Keratinocyte (primary cell): ENCODE measurements around the gene CD68.

Source experiments
- CTCF ChIP-seq, 3 experiments: IDR thresholded peaks in 1 of 3; conservative IDR thresholded peaks in 1 of 3; optimal IDR thresholded peaks in 1 of 3; 2 replicates in 2 of 3; 3 replicates in 1 of 3; pipeline versions ENCODE3 to v1.5.1; 2011; ENCODE audit warnings: low read length in 3 of 3, mild to moderate bottlenecking in 3 of 3, moderate library complexity in 2 of 3, control low read depth in 1 of 3, inconsistent platforms in 1 of 3; ENCODE audit not compliant: insufficient read depth in 2 of 3; ENCODE audit errors: extremely low read depth in 1 of 3
- EZH2 ChIP-seq: IDR thresholded peaks from one replicate; pipeline ENCODE4 v1.6.1; 2012; ENCODE audit warnings: inconsistent platforms, mild to moderate bottlenecking, low read length, moderate library complexity

GRCh38 chr17:7593296-7593695 lies 13.9 kb downstream of the CD68 start:
- TF ChIP-seq CTCF (optimal IDR thresholded peaks at IDR 0.05 in 1 of 3, IDR thresholded peaks at IDR 0.05 in 1 of 3, conservative IDR thresholded peaks at IDR 0.05 in 1 of 3; ENCODE audit: extremely low read depth in 1 of 3, insufficient read depth in 2 of 3, low read length in 3 of 3): no peak
- TF ChIP-seq EZH2: no peak
